AG04449 (cell line): ENCODE data around the gene VCL.

Experiments used
- CTCF ChIA-PET: fragments of 350-600 bp; formaldehyde crosslinking; extraction: SDS; loops from one replicate; lab custom pipeline; 2021; ENCODE audit warnings: antibody characterized with exemption; lab: Yijun Ruan, JAX
- POLR2A ChIA-PET: fragments of 400-600, 350-600 bp; formaldehyde crosslinking; extraction: SDS; loops from one replicate; lab custom pipeline; 2020; ENCODE audit warnings: antibody characterized with exemption, inconsistent platforms; lab: Yijun Ruan, JAX
- DNase-seq: peaks from one replicate; pipeline ENCODE4 v3.0.0-alpha.2; 2010; ENCODE audit warnings: low read depth, low spot score
- H3K4me3 ChIP-seq: 2 replicates; pipeline ENCODE4 v1.5.1; 2011; ENCODE audit warnings: low read depth, mild to moderate bottlenecking, control low read depth, low read length
- TF ChIP-seq, protein P1 (sequence below): IDR thresholded peaks from one replicate; pipeline ENCODE4 v1.5.1; 2011; ENCODE audit warnings: mild to moderate bottlenecking, moderate library complexity, low read length, control low read depth, inconsistent platforms; ENCODE audit not compliant: insufficient read depth; ENCODE audit errors: missing control alignments

The VCL gene

DNA sequence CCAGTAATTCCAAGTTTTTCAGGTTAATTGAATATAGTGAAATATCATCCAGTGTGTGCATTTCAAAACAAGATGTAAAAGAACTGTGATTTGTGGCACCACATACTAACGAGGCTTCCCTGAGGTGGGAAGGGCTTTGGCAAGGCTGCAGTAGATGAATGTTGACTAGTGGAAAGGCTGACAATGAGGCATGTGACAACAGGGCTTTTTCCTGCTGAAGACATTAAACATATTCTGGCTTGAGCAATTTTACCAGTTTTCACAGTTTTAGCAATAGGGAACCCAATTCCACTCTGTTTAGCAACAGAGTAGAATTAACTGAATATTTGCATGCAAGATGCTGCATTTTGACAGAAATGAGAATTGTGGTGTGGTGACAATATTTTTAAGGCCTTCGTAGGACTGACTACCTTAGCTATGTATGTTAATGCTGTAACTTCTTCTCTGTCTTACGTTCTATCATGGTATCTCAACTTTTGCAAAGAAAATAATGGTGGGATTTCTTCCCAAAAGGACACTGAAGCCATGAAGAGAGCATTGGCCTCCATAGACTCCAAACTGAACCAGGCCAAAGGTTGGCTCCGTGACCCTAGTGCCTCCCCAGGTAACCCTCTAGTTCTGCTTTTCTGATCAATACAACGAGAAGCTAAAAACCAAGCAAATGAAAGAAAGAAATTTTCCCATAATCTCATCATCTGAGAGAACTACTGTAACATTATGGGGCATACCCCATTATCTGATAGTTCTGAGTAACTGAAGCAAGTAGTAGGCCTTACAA lies 84.2 kb downstream of the VCL start:
- no peak overlapping the region for H3K4me3 ChIP-seq
- ChIA-PET POLR2A (interaction anchor here (1.2 kb wide), 1 partner anchor 83 kb away, joined by 4 read pairs; no protein-coding TSS in a partner anchor), CTCF (interaction anchor here (0.6 to 7.1 kb wide), 40 partner anchors 8 to 233 kb away, joined by 3 to 87 read pairs (median 4); no protein-coding TSS in a partner anchor)
- TF ChIP-seq, protein P1, sequence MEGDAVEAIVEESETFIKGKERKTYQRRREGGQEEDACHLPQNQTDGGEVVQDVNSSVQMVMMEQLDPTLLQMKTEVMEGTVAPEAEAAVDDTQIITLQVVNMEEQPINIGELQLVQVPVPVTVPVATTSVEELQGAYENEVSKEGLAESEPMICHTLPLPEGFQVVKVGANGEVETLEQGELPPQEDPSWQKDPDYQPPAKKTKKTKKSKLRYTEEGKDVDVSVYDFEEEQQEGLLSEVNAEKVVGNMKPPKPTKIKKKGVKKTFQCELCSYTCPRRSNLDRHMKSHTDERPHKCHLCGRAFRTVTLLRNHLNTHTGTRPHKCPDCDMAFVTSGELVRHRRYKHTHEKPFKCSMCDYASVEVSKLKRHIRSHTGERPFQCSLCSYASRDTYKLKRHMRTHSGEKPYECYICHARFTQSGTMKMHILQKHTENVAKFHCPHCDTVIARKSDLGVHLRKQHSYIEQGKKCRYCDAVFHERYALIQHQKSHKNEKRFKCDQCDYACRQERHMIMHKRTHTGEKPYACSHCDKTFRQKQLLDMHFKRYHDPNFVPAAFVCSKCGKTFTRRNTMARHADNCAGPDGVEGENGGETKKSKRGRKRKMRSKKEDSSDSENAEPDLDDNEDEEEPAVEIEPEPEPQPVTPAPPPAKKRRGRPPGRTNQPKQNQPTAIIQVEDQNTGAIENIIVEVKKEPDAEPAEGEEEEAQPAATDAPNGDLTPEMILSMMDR, result no peak
- DNase-seq, result no peak

GRCh38 chr10:74083304-74083703 lies 85.4 kb downstream of the VCL start:
- DNase-seq, result no peak
- ChIA-PET CTCF (interaction anchor here (1.2 to 7.1 kb wide), 8 partner anchors 11 to 234 kb away, joined by 3 to 87 read pairs (median 16); no protein-coding TSS in a partner anchor), POLR2A (no interaction called here)
- TF ChIP-seq, protein P1, result no peak
- H3K4me3 ChIP-seq, result no peak overlapping the region

DNA sequence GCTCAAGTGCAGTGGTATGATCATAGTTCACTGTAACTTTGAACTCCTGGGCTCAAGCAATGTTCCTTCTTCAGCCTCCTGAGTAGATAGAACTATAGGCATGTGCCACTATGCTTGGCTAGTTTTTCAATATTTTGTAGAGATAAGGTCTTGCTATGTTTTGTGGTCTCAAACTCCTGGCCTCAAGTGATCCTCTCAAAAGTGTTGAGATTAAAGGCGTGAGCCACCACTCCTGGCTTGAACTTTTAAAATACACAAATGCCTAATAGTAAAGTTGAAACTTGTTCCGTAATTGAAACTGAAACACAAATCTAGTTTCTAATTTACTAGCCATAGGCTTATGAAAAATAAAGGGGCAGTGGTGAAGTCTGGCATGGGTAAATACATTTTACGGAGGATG lies 87.0 kb downstream of the VCL start:
- DNase-seq, result no peak
- TF ChIP-seq, protein P1, result no peak
- ChIA-PET POLR2A (no interaction called here), CTCF (interaction anchor here (7.1 kb wide), 1 partner anchor 10 kb away, joined by 55 read pairs; no protein-coding TSS in a partner anchor)
- H3K4me3 ChIP-seq, result no peak overlapping the region

DNA sequence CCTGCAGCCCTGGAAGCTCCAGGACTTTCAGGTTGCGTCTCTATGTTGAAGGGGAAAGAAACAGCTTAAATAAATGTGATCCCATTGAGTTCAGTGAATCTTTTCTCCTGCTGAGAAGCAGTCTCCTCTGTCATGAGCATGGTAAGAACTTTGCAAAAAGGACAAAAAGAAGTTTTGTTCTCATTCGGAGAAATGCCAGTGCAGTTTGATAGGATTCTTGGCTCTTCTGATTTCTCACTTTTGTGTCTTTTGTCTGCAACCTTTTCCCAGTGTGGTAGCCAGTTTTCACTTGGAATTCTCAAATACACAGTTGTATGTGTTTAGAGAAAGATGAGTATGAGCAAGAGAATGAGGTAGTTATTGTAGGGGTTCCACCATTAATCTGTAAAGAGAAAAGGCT lies 88.4 kb downstream of the VCL start:
- no peak overlapping the region for H3K4me3 ChIP-seq
- no peak for DNase-seq
- TF ChIP-seq, protein P1, result no peak
- CTCF ChIA-PET, result interaction anchor here (1.4 kb wide), 1 partner anchor 8 kb away, joined by 3 read pairs; no protein-coding TSS in a partner anchor
- POLR2A ChIA-PET, result no interaction called here

DNA sequence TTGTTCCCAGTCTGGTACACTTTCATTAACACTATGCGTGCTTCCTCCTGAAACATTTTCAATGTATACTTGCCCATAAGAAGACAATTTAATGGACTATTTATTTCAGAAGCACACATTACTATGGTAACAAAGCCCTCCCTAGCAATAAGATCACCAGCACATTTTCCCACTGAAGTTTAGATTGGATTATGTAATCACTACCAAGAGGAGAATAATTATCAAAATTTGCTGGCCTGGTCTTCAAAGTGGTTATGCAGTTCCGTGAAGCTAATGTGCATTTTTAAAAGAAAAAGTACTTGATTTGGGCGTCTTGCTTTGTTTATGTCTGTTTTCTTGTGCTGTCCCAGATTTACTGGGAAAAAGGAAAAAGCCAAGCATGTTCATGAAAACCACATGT lies 90.8 kb downstream of the VCL start:
- ChIA-PET CTCF (interaction anchor here (1.0 to 3.2 kb wide), 3 partner anchors 14 to 203 kb away, joined by 3 to 13 read pairs (median 10); no protein-coding TSS in a partner anchor), POLR2A (no interaction called here)
- no peak for DNase-seq
- no peak overlapping the region for H3K4me3 ChIP-seq
- TF ChIP-seq, protein P1, result no peak

DNA sequence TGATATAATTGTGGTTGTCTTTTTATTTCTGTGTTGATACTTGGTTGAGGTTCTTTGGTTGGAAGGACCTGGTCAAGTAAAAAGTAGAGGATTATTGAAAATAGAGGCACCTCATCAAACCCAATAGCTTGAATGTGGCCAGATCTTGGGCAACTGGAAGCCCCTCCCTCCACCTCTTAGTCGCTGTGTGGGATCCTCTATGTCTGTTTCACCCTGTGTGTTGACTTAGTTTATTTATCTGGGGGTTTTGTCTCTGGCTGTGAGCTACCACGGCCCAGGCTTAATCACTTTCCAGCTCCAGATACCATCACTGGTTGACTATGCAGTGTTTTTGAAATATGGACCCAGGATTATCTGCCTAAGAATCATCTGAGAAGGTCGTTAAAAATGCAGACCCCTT lies 94.5 kb downstream of the VCL start:
- H3K4me3 ChIP-seq, result no peak overlapping the region
- ChIA-PET CTCF (interaction anchor here (0.9 to 6.1 kb wide), 4 partner anchors 11 to 213 kb away, joined by 3 to 55 read pairs (median 10); no protein-coding TSS in a partner anchor), POLR2A (no interaction called here)
- TF ChIP-seq, protein P1, result no peak
- DNase-seq, result no peak
